Fibroblast of skin of right biceps (primary cell): ENCODE data around the gene TMEM101.
"Not testable (repeated sequence)": the region's sequence is repeated elsewhere in the genome, so short reads cannot be mapped to it uniquely, and the experiment has no call there.

ENCODE experiments used
- DNase-seq: peaks from one replicate; pipeline ENCODE4 v3.0.0-alpha.2; 2013

Gene TMEM101

GRCh38 chr17:43971436-43971835 is 43.3 kb downstream of the TMEM101 start:
- DNase-seq: not testable (repeated sequence)

- no peak for DNase-seq
Observed at GRCh38 chr17:43970366-43970765, 44.4 kb downstream of the TMEM101 start.

GRCh38 chr17:43967251-43967875 is 47.4 kb downstream of the TMEM101 start:
- DNase-seq: no peak

- DNase-seq: no peak
Observed at GRCh38 chr17:43966276-43966675, 48.5 kb downstream of the TMEM101 start.

GRCh38 chr17:43962479-43962878 is 52.3 kb downstream of the TMEM101 start:
- DNase-seq: no peak

- no peak for DNase-seq
Observed at GRCh38 chr17:43961954-43962353, 52.8 kb downstream of the TMEM101 start.

- DNase-seq: not testable (repeated sequence)
Observed at GRCh38 chr17:43961292-43961691, 53.5 kb downstream of the TMEM101 start.
